Amniotic epithelial cell (primary cell): ENCODE measurements around the gene CELF2.

Source experiments
- DNase-seq: peaks from one replicate; pipeline ENCODE4 v3.0.0-alpha.2; 2010; ENCODE audit warnings: low read depth

Gene CELF2

GRCh38 chr10:11004144-11005077, 13.3 kb upstream of the CELF2 start:
- no peak for DNase-seq

GRCh38 chr10:11005725-11006427, 11.8 kb upstream of the CELF2 start:
- DNase-seq: no peak

- DNase-seq: no peak
Measured at GRCh38 chr10:11006428-11006825, 11.2 kb upstream of the CELF2 start.

- DNase-seq: no peak
Measured at GRCh38 chr10:11007476-11008020, 10.1 kb upstream of the CELF2 start.

GRCh38 chr10:11009471-11010308, 8.0 kb upstream of the CELF2 start:
- no peak for DNase-seq

- DNase-seq: no peak
Measured at GRCh38 chr10:11010582-11010981, 7.1 kb upstream of the CELF2 start.

GRCh38 chr10:11011436-11011835, 6.2 kb upstream of the CELF2 start:
- DNase-seq: no peak

GRCh38 chr10:11011984-11012383, 5.7 kb upstream of the CELF2 start:
- no peak for DNase-seq

GRCh38 chr10:11012421-11013295, 5.0 kb upstream of the CELF2 start:
- no peak for DNase-seq

- DNase-seq: no peak
Measured at GRCh38 chr10:11013836-11014235, 3.8 kb upstream of the CELF2 start.

- DNase-seq: no peak
Measured at GRCh38 chr10:11014671-11015445, 2.8 kb upstream of the CELF2 start.

- DNase-seq: no peak
Measured at GRCh38 chr10:11015446-11015934, 2.2 kb upstream of the CELF2 start.

- no peak for DNase-seq
Measured at GRCh38 chr10:11017000-11017569, 587 bp upstream of the CELF2 start.

GRCh38 chr10:11018432-11018841, 765 bp downstream of the CELF2 start:
- DNase-seq: no peak

GRCh38 chr10:11018855-11019631, 1.4 kb downstream of the CELF2 start:
- no peak for DNase-seq

- DNase-seq: no peak
Measured at GRCh38 chr10:11019724-11020547, 2.3 kb downstream of the CELF2 start.

- no peak for DNase-seq
Measured at GRCh38 chr10:11020548-11020942, 2.9 kb downstream of the CELF2 start.

- no peak for DNase-seq
Measured at GRCh38 chr10:11022213-11022612, 4.5 kb downstream of the CELF2 start.
